ENCODE measurements around the gene RNASEH2B. TPM values are rescaled to one million over a fixed set of nuclear protein-coding genes. Genes with fewer than 3 reads are reported as not detected.

Gene RNASEH2B
- total RNA-seq, 1 donor from 2014 or later: 23.6 TPM

DNA sequence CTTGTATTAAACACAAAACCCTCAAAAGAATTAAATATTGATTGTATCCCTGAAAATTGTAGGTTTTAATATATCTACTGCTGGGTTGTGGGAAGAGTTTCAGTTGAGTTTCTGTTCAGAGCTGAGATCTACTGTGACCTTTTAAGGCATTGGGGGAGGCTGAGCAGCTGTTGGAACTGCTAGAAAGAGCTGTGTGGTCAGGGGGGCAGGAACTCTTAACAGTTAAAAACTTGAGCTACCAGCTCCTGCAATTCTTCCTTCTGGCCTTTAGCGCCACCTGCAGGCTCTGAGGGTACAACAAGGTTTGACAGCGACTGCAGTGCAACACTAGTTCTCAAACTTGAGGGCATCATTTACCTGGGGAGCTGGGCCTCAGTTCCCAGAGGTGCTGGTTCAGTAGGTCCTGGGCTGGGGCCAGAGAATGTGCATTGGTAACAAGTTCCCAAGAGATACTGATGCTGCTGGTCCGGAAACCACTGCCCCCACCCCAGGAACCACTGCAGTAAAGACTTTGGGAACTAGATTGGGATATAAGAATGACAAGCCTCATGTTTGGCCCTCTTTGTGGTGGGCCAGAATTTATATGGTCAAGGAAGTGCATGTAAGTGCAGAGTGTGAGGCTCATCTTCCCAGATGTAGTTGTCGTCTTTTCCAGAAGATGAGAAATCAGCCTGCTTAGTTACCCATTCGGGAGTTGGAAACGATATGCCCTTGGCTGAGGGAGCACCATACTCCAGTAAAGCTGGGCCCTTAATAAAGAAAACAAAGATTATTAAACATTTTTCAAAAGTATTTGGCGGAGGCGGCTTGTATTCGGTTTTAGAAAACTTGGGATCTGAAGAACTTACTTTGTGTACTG is 2.6 kb downstream of the RNASEH2B start:
- no peak overlapping the region for H3K4me3 ChIP-seq (ENCODE audit: insufficient read depth, low read depth, low read length)

DNA sequence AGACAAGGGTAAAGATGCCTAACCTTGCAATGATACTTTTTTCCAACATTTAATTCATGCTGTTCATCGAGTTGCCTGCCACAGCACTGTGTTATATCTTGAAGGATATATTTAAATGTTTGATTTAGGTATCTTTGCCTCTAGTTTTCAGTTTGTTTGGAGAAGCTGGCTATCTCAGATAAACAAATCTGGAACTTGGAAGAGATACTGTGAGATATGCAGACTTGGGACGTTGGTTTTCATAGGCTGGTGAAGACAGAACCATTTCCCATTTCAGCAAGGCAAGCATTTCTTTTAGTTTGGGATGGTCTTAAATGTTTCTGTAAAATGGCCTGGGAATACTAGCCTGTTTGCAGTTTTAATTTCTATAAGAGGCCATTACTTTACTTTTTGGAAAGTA is 3.3 kb downstream of the RNASEH2B start:
- Histone ChIP-seq H3K4me2 (ENCODE audit: low read length) (no peak overlapping the region), H4K20me1 (ENCODE audit: insufficient read depth, low read length) (peaks cover 12% of the 10 kb centered on the region), H3K36me3 (ENCODE audit: insufficient read depth, low read length) (no peaks in the 10 kb centered on the region), H3K27me3 (ENCODE audit: insufficient read depth, low read length) (no peaks in the 10 kb centered on the region), H3K4me1 (ENCODE audit: insufficient read depth, low read length) (peaks cover 37% of the 10 kb centered on the region), H2AFZ (ENCODE audit: low read depth, low read length) (no peak overlapping the region), H3K79me2 (ENCODE audit: insufficient read depth, low read length) (peaks cover 56% of the 10 kb centered on the region), H3K27ac (ENCODE audit: low read depth, low read length) (no peak overlapping the region), H3K4me3 (ENCODE audit: insufficient read depth, low read depth, low read length) (no peak overlapping the region), H3K9me3 (ENCODE audit: insufficient read depth, low read depth, low read length) (no peaks in the 10 kb centered on the region), H3K9ac (ENCODE audit: low read length) (no peak overlapping the region)
- DNase-seq (ENCODE audit: low read depth) (no peak), FAIRE-seq (no peak)
- Mint-ChIP-seq H3K4me1 (ENCODE audit: low read depth, unreplicated experiment) (peaks cover 34% of the 10 kb centered on the region), H3K36me3 (ENCODE audit: low read depth, unreplicated experiment) (no peaks in the 10 kb centered on the region), H3K4me3 (ENCODE audit: unreplicated experiment) (no peak overlapping the region), H3K9me3 (ENCODE audit: unreplicated experiment) (no peaks in the 10 kb centered on the region), H3K27ac (ENCODE audit: unreplicated experiment) (no peak overlapping the region), H3K27me3 (ENCODE audit: low read depth, unreplicated experiment) (no peaks in the 10 kb centered on the region)
- no peak for TF ChIP-seq EZH2 (IDR thresholded peaks at IDR 0.05; ENCODE audit: insufficient read depth, low read length)
- TF ChIP-seq, protein P1, sequence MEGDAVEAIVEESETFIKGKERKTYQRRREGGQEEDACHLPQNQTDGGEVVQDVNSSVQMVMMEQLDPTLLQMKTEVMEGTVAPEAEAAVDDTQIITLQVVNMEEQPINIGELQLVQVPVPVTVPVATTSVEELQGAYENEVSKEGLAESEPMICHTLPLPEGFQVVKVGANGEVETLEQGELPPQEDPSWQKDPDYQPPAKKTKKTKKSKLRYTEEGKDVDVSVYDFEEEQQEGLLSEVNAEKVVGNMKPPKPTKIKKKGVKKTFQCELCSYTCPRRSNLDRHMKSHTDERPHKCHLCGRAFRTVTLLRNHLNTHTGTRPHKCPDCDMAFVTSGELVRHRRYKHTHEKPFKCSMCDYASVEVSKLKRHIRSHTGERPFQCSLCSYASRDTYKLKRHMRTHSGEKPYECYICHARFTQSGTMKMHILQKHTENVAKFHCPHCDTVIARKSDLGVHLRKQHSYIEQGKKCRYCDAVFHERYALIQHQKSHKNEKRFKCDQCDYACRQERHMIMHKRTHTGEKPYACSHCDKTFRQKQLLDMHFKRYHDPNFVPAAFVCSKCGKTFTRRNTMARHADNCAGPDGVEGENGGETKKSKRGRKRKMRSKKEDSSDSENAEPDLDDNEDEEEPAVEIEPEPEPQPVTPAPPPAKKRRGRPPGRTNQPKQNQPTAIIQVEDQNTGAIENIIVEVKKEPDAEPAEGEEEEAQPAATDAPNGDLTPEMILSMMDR (IDR thresholded peaks at IDR 0.05; ENCODE audit: insufficient read depth, low read depth, low read length): no peak

More for the DNA sequence above, 2.6 kb downstream of the RNASEH2B start:
- H3K36me3 ChIP-seq (ENCODE audit: insufficient read depth, low read length): no peaks in the 10 kb centered on the region
- DNase-seq (ENCODE audit: low read depth) (peak; percentile 79), FAIRE-seq (no peak)
- no peaks in the 10 kb centered on the region for H3K27me3 Mint-ChIP-seq (ENCODE audit: low read depth, unreplicated experiment)
- H3K27ac ChIP-seq (ENCODE audit: low read depth, low read length): no peak overlapping the region
- peak overlapping the region; percentile 90 for H3K4me2 ChIP-seq (ENCODE audit: low read length)
- H3K4me1 ChIP-seq (ENCODE audit: insufficient read depth, low read length): peaks cover 37% of the 10 kb centered on the region
- H3K4me1 Mint-ChIP-seq (ENCODE audit: low read depth, unreplicated experiment): peaks cover 34% of the 10 kb centered on the region
- H4K20me1 ChIP-seq (ENCODE audit: insufficient read depth, low read length): peaks cover 12% of the 10 kb centered on the region
- no peak overlapping the region for H3K9ac ChIP-seq (ENCODE audit: low read length)
- H3K27ac Mint-ChIP-seq (ENCODE audit: unreplicated experiment): peak overlapping the region; percentile 81
- no peaks in the 10 kb centered on the region for H3K27me3 ChIP-seq (ENCODE audit: insufficient read depth, low read length)
- no peaks in the 10 kb centered on the region for H3K36me3 Mint-ChIP-seq (ENCODE audit: low read depth, unreplicated experiment)
- H3K9me3 ChIP-seq (ENCODE audit: insufficient read depth, low read depth, low read length): no peaks in the 10 kb centered on the region
- TF ChIP-seq, protein P1 (IDR thresholded peaks at IDR 0.05; ENCODE audit: insufficient read depth, low read depth, low read length): peak; percentile 89
- TF ChIP-seq EZH2 (IDR thresholded peaks at IDR 0.05; ENCODE audit: insufficient read depth, low read length): no peak
- peaks cover 49% of the 10 kb centered on the region for H3K79me2 ChIP-seq (ENCODE audit: insufficient read depth, low read length)
- no peaks in the 10 kb centered on the region for H3K9me3 Mint-ChIP-seq (ENCODE audit: unreplicated experiment)
- H3K4me3 Mint-ChIP-seq (ENCODE audit: unreplicated experiment): peak overlapping the region; percentile 60
- H2AFZ ChIP-seq (ENCODE audit: low read depth, low read length): no peak overlapping the region
